K562 (cell line): Measurements from ENCODE around the gene LIPT1.

Experiments
- SIN3A ChIP-seq, 2 experiments: fragments of 150-350 bp in 1 of 2; IDR thresholded peaks; 2 replicates each; pipeline ENCODE4 v1.6.1; 2011 to 2016; ENCODE audit warnings: borderline replicate concordance in 2 of 2, low read depth in 2 of 2, low read length in 2 of 2, mild to moderate bottlenecking in 2 of 2, moderate library complexity in 2 of 2; ENCODE audit not compliant: control insufficient read depth in 1 of 2
- ZNF592 ChIP-seq: fragments of 450-650 bp; IDR thresholded peaks from 2 replicates; pipeline ENCODE4 v1.6.1; 2017; ENCODE audit warnings: antibody characterized with exemption, mild to moderate bottlenecking

GRCh38 chr2:99198103-99198841 is 43.5 kb downstream of the LIPT1 start:
- TF ChIP-seq ZNF592 = no peak
- no peak for TF ChIP-seq SIN3A (IDR thresholded peaks at IDR 0.05; ENCODE audit: borderline replicate concordance in 2 of 2, control insufficient read depth in 1 of 2, low read depth in 2 of 2, low read length in 2 of 2)
